ENCODE results near the gene GREM1.

DNA sequence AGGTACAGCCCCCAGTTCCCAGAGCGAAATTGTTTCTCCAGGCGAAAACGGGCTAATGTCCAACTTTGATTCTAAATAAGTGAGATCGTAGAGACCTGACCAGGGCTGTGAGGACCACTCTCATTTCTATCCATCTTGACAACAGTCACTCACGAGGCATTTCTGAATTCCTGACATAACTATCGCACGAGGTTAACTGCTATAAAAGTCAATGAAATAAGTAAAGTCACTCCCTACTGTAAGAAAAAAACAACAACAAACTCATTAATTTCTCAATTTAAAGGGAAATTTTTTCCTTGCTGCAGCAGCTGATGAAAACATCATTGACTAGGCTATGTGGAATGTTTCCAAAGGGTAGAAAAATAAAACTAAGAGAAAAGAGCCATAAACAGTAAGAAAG is 69.1 kb downstream of the GREM1 start:
- TF ChIP-seq POLR2AphosphoS5 (IDR thresholded peaks at IDR 0.05; ENCODE audit: low read depth, low read length) (no peak), POLR2A (IDR thresholded peaks at IDR 0.05; ENCODE audit: low read depth, low read length) (no peak), TAF1 (IDR thresholded peaks at IDR 0.05; ENCODE audit: low read depth, low read length) (no peak), PAX5 (IDR thresholded peaks at IDR 0.05; ENCODE audit: insufficient read depth, low read length, severe bottlenecking) (no peak), SPI1 (IDR thresholded peaks at IDR 0.05; ENCODE audit: low read depth, low read length) (no peak), POU2F2 (IDR thresholded peaks at IDR 0.05; ENCODE audit: low read depth, low read length) (no peak)
